Trophoblast cell (in vitro differentiated cells and primary cell): ENCODE results near the gene UBE2J2.
A peak's percentile ranks its signal among the peaks of the same experiment; 100 is the strongest.

Experiments
- DNase-seq, 2 donors: peaks; one replicate each; pipeline ENCODE4 v3.0.0-alpha.2; 2016
- H2AFZ ChIP-seq: 2 replicates; pipeline ENCODE4 v1.6.1; 2013; ENCODE audit warnings: low read length, moderate library complexity, mild to moderate bottlenecking; ENCODE audit not compliant: insufficient read depth, poor library complexity
- H2AK5ac ChIP-seq: 2 replicates; pipeline ENCODE4 v1.6.1; 2013; ENCODE audit warnings: mild to moderate bottlenecking, low read length
- H2BK120ac ChIP-seq: 2 replicates; pipeline ENCODE4 v1.6.1; 2013; ENCODE audit warnings: low read length, mild to moderate bottlenecking, moderate library complexity; ENCODE audit not compliant: insufficient read depth, poor library complexity
- H2BK12ac ChIP-seq: 2 replicates; pipeline ENCODE4 v1.6.1; 2013; ENCODE audit warnings: mild to moderate bottlenecking, low read length, moderate library complexity
- H2BK5ac ChIP-seq: 2 replicates; pipeline ENCODE4 v1.6.1; 2013; ENCODE audit warnings: low read length, low read depth, moderate library complexity, mild to moderate bottlenecking; ENCODE audit not compliant: poor library complexity
- H3K14ac ChIP-seq: 2 replicates; pipeline ENCODE4 v1.6.1; 2013; ENCODE audit warnings: mild to moderate bottlenecking, low read length
- H3K18ac ChIP-seq: 2 replicates; pipeline ENCODE4 v1.6.1; 2013; ENCODE audit warnings: mild to moderate bottlenecking, low read length
- H3K23ac ChIP-seq: 2 replicates; pipeline ENCODE4 v1.6.1; 2013; ENCODE audit warnings: low read length
- H3K27ac ChIP-seq: 2 replicates; pipeline ENCODE4 v1.5.1; 2013; ENCODE audit warnings: low read depth, mild to moderate bottlenecking, inconsistent platforms, low read length, moderate library complexity
- H3K27me3 ChIP-seq: 2 replicates; pipeline ENCODE4 v1.6.1; 2013; ENCODE audit warnings: inconsistent platforms, mild to moderate bottlenecking, low read length, moderate library complexity; ENCODE audit not compliant: insufficient read depth
- H3K36me3 ChIP-seq, 2 experiments: 1 replicate in 1 of 2; 2 replicates in 1 of 2; pipeline ENCODE4 v1.6.1; 2013; ENCODE audit warnings: low read length in 2 of 2, mild to moderate bottlenecking in 2 of 2, moderate library complexity in 1 of 2; ENCODE audit not compliant: insufficient read depth in 2 of 2, control insufficient read depth in 1 of 2
- H3K4ac ChIP-seq: 2 replicates; pipeline ENCODE4 v1.6.1; 2013; ENCODE audit warnings: low read depth, mild to moderate bottlenecking, low read length, moderate library complexity
- H3K4me1 ChIP-seq, 2 experiments: 1 replicate in 1 of 2; 2 replicates in 1 of 2; pipeline ENCODE4 v1.6.1; 2013; ENCODE audit warnings: low read length in 2 of 2, mild to moderate bottlenecking in 2 of 2, moderate library complexity in 1 of 2; ENCODE audit not compliant: insufficient read depth in 2 of 2, control insufficient read depth in 1 of 2
- H3K4me2 ChIP-seq: 2 replicates; pipeline ENCODE4 v1.6.1; 2013; ENCODE audit warnings: inconsistent platforms, mild to moderate bottlenecking, low read length, moderate library complexity
- H3K4me3 ChIP-seq: 2 replicates; pipeline ENCODE4 v1.5.1; 2013; ENCODE audit warnings: mild to moderate bottlenecking, low read depth, low read length, inconsistent platforms
- H3K79me1 ChIP-seq: one replicate; pipeline ENCODE4 v1.6.1; 2013; ENCODE audit warnings: low read length
- H3K79me2 ChIP-seq: 2 replicates; pipeline ENCODE4 v1.6.1; 2013; ENCODE audit warnings: low read length, mild to moderate bottlenecking; ENCODE audit not compliant: control insufficient read depth, insufficient read depth, poor library complexity
- H3K9ac ChIP-seq: 2 replicates; pipeline ENCODE4 v1.6.1; 2013; ENCODE audit warnings: mild to moderate bottlenecking, low read length
- H3K9me3 ChIP-seq: 2 replicates; pipeline ENCODE4 v1.6.1; 2013; ENCODE audit warnings: low read depth, mild to moderate bottlenecking, control low read depth, inconsistent platforms, low read length; ENCODE audit not compliant: insufficient read depth
- H4K12ac ChIP-seq: 2 replicates; pipeline ENCODE4 v1.6.1; 2013; ENCODE audit warnings: low read depth, mild to moderate bottlenecking, low read length, moderate library complexity
- H4K8ac ChIP-seq: 2 replicates; pipeline ENCODE4 v1.6.1; 2013; ENCODE audit warnings: low read depth, mild to moderate bottlenecking, low read length, moderate library complexity
- H4K91ac ChIP-seq: one replicate; pipeline ENCODE4 v1.6.1; 2013; ENCODE audit warnings: low read depth, mild to moderate bottlenecking, low read length, moderate library complexity
- WGBS: extraction: QIAGEN DNeasy Blood & Tissue Kit; methylation state at CpG from one replicate; pipeline ENCODE4 v1.1.7; 2013; ENCODE audit warnings: missing lambda C conversion rate; ENCODE audit not compliant: insufficient read length, insufficient coverage; ENCODE audit errors: extremely low coverage; 5-methylcytosine and 5-hydroxymethylcytosine counted together

Gene UBE2J2

DNA sequence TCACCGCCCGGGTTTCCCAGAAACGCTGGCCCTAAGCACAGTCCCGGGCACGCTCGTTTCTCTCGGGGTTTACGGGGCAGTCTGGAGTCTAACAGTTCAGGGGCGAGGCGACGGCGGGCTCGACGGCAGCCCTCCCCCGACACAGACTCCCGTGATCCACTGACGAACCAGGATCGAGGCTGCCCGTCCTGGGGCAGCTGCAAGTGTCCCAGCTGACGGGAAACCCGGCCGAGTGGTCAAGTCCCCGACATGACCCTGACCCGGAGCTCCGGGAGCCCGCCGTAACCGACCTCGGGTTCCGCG, 494 bp downstream of the UBE2J2 start:
- Histone ChIP-seq H3K9ac (peak overlapping the region; percentile 95), H3K79me2 (peaks cover 25% of the 10 kb centered on the region), H3K18ac (peak overlapping the region; percentile 96), H3K36me3 (peaks cover 10 to 18% of the 10 kb centered on the region in 2 experiments), H3K14ac (peak overlapping the region; percentile 97), H2AK5ac (peak overlapping the region; percentile 84), H3K9me3 (peaks cover 4% of the 10 kb centered on the region), H3K79me1 (peaks cover 9% of the 10 kb centered on the region), H3K27me3 (no peaks in the 10 kb centered on the region), H3K4me1 (peaks cover 13 to 20% of the 10 kb centered on the region in 2 experiments), H2BK5ac (peak overlapping the region; percentile 41), H4K8ac (peak overlapping the region; percentile 97), H2BK12ac (peak overlapping the region; percentile 35), H3K23ac (no peak overlapping the region), H4K12ac (peak overlapping the region; percentile 97), H3K4me3 (peak overlapping the region; percentile 98), H2AFZ (peak overlapping the region; percentile 81), H2BK120ac (peak overlapping the region; percentile 79), H4K91ac (peak overlapping the region; percentile 94), H3K4ac (peak overlapping the region; percentile 88), H3K27ac (peak overlapping the region; percentile 46), H3K4me2 (peak overlapping the region; percentile 66)
- no CpG with 5 or more reads among the region's 31 CpGs for WGBS
- DNase-seq, result no peak

DNA sequence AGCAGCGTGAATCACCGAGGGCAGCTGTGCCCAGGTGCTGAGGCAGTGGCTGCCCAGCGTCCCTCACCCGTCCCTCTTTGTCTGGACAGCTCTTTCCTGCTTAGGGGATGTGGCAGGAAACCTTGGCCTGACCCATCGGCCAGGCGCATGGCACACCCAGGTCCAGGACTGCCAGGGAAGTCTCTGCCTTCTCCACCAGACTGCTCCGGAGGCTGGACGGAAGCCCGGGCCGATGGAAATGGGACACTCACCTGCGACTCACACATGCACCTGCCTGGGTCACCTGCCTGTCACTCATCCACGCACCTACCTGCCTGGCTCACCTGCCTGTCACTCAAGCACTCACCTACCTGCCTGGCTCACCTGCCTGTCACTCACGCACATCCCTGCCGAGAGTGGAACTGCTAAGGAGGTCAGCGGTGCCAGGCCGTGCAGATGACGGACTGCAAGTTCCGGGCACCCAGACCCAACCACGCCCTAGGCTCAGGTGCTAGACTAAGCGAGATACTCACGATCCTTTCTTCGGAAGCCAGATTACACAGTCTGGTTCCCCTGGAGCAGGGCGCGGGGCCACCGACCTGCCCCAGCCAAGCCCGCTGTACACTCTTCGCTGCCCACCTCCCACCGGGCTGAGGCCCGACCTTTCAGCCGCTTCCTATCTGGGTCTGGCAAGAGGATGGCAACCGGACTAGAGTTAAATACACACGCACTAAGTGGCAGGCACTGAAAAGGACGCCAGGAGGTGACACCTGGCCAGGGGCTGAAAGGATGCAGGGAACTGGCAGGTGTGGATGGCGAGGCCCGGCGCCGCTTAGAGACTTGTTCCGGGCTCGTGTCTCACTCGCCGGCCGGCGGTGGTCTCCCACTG, 1.1 kb downstream of the UBE2J2 start:
- Histone ChIP-seq H2AK5ac (peak overlapping the region; percentile 84), H4K91ac (peak overlapping the region; percentile 94), H3K4me3 (peak overlapping the region; percentile 98), H3K79me1 (peaks cover 9% of the 10 kb centered on the region), H3K4ac (peak overlapping the region; percentile 88), H3K4me1 (peaks cover 13 to 20% of the 10 kb centered on the region in 2 experiments), H2BK120ac (peak overlapping the region; percentile 79), H3K27me3 (no peaks in the 10 kb centered on the region), H3K9me3 (peaks cover 4% of the 10 kb centered on the region), H3K18ac (peak overlapping the region; percentile 96), H3K4me2 (peak overlapping the region; percentile 66), H4K8ac (peak overlapping the region; percentile 97), H3K23ac (no peak overlapping the region), H3K9ac (peak overlapping the region; percentile 95), H2BK5ac (peak overlapping the region; percentile 41), H3K14ac (peak overlapping the region; percentile 97), H2AFZ (peak overlapping the region; percentile 81), H2BK12ac (no peak overlapping the region), H3K79me2 (peaks cover 25% of the 10 kb centered on the region), H3K27ac (no peak overlapping the region), H4K12ac (peak overlapping the region; percentile 97), H3K36me3 (peaks cover 16 to 23% of the 10 kb centered on the region in 2 experiments)
- WGBS, result no CpG with 5 or more reads among the region's 43 CpGs
- no peak for DNase-seq

DNA sequence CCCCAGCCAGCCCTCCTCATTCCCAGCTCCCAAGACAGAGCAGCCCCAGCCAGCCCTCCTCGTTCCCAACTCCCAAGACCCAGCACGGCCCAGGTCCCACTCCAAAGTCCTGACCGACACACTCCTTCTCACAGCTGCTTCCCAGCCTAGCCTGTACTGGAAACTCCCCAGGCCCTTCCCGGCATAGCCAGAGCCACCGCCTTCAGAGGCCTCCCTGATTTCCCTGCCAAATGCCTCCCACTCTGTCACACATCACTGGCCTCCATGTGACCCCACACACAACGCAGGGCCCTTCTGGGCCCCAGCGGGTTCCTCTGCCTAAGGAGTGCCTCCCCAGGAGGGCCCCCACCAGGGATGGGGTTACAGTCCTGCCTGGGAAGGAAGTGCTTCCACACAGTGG, 2.8 kb downstream of the UBE2J2 start:
- H3K27me3 ChIP-seq, result no peaks in the 10 kb centered on the region
- H3K4me2 ChIP-seq, result no peak overlapping the region
- H3K9me3 ChIP-seq, result peaks cover 4% of the 10 kb centered on the region
- WGBS, result no CpG with 5 or more reads among the region's 7 CpGs
- no peak overlapping the region for H2AFZ ChIP-seq
- no peak overlapping the region for H2BK5ac ChIP-seq
- no peak overlapping the region for H2BK120ac ChIP-seq
- no peak overlapping the region for H3K9ac ChIP-seq
- peaks cover 13 to 20% of the 10 kb centered on the region in 2 experiments for H3K4me1 ChIP-seq
- H3K79me1 ChIP-seq, result peaks cover 9% of the 10 kb centered on the region
- peak overlapping the region; percentile 35 for H3K4ac ChIP-seq
- no peak overlapping the region for H2BK12ac ChIP-seq
- no peak overlapping the region for H3K23ac ChIP-seq
- H4K91ac ChIP-seq, result no peak overlapping the region
- H3K18ac ChIP-seq, result no peak overlapping the region
- H3K14ac ChIP-seq, result no peak overlapping the region
- no peak overlapping the region for H3K27ac ChIP-seq
- no peak overlapping the region for H2AK5ac ChIP-seq
- H4K8ac ChIP-seq, result no peak overlapping the region
- no peak overlapping the region for H4K12ac ChIP-seq
- peaks cover 25% of the 10 kb centered on the region for H3K79me2 ChIP-seq
- H3K4me3 ChIP-seq, result no peak overlapping the region
- DNase-seq, result no peak
- H3K36me3 ChIP-seq, result peaks cover 26 to 34% of the 10 kb centered on the region in 2 experiments

DNA sequence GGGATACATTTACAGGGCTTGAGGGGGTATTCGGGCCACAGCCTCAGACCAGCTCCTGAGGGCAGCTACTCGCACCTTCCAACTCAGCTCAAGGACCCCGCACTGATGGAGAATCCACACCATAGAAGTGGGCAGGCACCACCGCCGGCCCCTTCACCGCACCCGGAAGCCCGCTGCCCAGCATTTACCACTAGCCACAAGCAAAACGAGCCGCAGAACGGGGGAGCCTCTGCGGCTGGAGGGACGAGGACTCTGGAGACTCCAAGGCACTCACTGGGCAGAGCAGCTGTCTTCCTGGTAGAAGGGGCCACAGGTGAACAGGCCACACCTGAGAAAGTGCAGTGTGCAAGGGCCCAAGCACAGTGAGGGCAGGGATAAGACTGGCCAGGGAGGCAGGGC, 5.4 kb downstream of the UBE2J2 start:
- Histone ChIP-seq H4K91ac (no peak overlapping the region), H3K4me3 (no peak overlapping the region), H2BK120ac (no peak overlapping the region), H3K27me3 (no peaks in the 10 kb centered on the region), H3K18ac (no peak overlapping the region), H3K9ac (no peak overlapping the region), H2BK5ac (no peak overlapping the region), H3K23ac (no peak overlapping the region), H4K12ac (no peak overlapping the region), H2BK12ac (no peak overlapping the region), H2AFZ (no peak overlapping the region), H2AK5ac (no peak overlapping the region), H3K79me1 (peaks cover 2% of the 10 kb centered on the region), H3K14ac (no peak overlapping the region), H4K8ac (no peak overlapping the region), H3K4ac (no peak overlapping the region), H3K9me3 (peaks cover 4% of the 10 kb centered on the region), H3K36me3 (peaks cover 42 to 52% of the 10 kb centered on the region in 2 experiments), H3K4me1 (peaks cover 8 to 18% of the 10 kb centered on the region in 2 experiments), H3K4me2 (no peak overlapping the region), H3K79me2 (peaks cover 19% of the 10 kb centered on the region), H3K27ac (no peak overlapping the region)
- WGBS, result no CpG with 5 or more reads among the region's 13 CpGs
- no peak for DNase-seq
